ENCODE results near the gene TBC1D1.

The TBC1D1 gene

GRCh38 chr4:38161208-38162113, 270.6 kb downstream of the TBC1D1 start (continued):
- TF ChIP-seq, protein P1, sequence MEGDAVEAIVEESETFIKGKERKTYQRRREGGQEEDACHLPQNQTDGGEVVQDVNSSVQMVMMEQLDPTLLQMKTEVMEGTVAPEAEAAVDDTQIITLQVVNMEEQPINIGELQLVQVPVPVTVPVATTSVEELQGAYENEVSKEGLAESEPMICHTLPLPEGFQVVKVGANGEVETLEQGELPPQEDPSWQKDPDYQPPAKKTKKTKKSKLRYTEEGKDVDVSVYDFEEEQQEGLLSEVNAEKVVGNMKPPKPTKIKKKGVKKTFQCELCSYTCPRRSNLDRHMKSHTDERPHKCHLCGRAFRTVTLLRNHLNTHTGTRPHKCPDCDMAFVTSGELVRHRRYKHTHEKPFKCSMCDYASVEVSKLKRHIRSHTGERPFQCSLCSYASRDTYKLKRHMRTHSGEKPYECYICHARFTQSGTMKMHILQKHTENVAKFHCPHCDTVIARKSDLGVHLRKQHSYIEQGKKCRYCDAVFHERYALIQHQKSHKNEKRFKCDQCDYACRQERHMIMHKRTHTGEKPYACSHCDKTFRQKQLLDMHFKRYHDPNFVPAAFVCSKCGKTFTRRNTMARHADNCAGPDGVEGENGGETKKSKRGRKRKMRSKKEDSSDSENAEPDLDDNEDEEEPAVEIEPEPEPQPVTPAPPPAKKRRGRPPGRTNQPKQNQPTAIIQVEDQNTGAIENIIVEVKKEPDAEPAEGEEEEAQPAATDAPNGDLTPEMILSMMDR (tag by site-specific recombination; IDR thresholded peaks at IDR 0.05) = no peak
- TF ChIP-seq ZNF585B (tag by site-specific recombination; IDR thresholded peaks at IDR 0.05) (no peak), TRIM28 (IDR thresholded peaks at IDR 0.05; ENCODE audit: borderline replicate concordance, low read length) (no peak), OSR2 (tag by site-specific recombination; IDR thresholded peaks at IDR 0.05) (no peak), HOXA7 (CRISPR knock-in tag; IDR thresholded peaks at IDR 0.05; ENCODE audit: borderline replicate concordance) (no peak)

DNA sequence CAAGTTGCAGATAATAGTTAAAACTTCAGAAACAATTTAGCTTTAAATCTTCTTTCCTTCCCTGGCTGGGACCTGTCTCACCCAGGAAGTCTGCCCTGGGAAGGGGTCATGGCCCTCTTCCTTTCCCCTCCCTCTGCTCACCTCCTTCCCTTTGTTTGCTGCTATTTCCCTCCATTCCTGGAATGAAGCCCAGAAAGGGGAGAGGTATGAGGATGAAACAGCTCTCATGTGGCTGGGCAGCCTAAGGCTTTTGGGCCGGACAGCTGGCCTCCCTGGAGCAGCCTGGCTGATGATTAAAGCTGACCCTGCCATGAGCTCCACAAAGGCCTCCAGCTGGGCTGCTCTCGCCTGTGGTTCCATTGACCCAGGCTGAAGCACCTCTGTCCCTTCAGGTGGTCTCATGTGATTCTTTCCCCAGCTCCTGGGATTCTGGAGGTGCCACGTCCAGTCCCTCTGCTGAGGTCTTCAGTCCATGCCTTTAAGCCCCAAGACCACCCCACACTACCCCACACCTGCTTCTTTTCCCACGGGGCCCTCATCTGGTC, 271.4 kb downstream of the TBC1D1 start:
- TF ChIP-seq ZNF341 (tag by site-specific recombination; IDR thresholded peaks at IDR 0.05; ENCODE audit: low read depth) (peak; percentile 23; the same call in 1 of the 2 replicates), ZNF529 (tag by site-specific recombination; IDR thresholded peaks at IDR 0.05; ENCODE audit: insufficient replicate concordance) (no peak)
- Histone ChIP-seq H3K9me3 (ENCODE audit: control insufficient read depth, insufficient read depth, low read depth, low read length) (no peaks in the 10 kb centered on the region), H3K4me3 (ENCODE audit: low read depth, low read length) (no peak overlapping the region), H3K27ac (ENCODE audit: extremely low read depth, low read depth, low read length) (no peak overlapping the region), H3K36me3 (ENCODE audit: control insufficient read depth in 2 of 2, insufficient read depth in 1 of 2, low read length in 2 of 2) (no peaks in the 10 kb centered on the region), H3K4me1 (ENCODE audit: control insufficient read depth, insufficient read depth, low read length) (peaks cover 3% of the 10 kb centered on the region; the same call in 1 of the 2 replicates)
- CTCF ChIA-PET = interaction anchor here (0.7 kb wide), 1 partner anchor 9 kb away, joined by 5 read pairs; no protein-coding TSS in a partner anchor
- POLR2A ChIA-PET = no interaction called here

DNA sequence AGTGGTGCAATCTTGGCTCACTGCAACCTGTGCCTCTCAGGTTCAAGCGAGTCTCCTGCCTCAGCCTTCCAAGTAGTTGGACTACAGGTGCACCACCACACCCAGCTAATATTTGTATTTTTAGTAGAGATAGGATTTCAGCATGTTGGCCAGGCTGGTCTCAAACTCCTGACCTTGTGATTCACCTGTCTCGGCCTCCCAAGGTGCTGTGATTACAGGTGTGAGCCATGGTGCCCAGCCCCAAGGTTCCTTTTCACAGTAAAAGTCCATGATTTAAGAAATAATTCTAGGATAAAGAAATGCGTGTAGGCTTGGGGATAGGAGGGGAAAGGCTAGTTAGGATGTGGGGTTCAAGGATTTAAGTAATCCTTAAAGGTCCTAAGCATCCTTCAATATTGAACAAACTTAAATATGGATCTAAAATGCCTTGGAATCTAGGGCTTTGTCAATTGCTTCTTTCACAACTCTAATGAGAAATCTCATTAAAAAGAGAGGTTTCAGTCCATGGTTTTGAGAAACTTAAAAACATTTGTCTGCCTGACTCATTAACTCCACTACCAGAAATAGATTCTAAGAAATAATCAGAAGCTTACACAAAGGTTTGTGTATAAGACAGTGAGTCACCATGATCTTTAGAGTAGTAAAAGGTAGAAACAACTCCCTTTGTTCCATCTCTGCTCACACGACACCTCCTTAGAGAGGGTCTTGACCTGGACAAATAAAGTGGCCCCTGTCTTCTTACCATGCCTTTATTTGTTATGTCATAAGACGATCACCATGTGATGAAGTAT, 272.5 kb downstream of the TBC1D1 start:
- TF ChIP-seq ZNF548 (tag by site-specific recombination; IDR thresholded peaks at IDR 0.05) = no peak
- TF ChIP-seq ZNF785 (tag by site-specific recombination; IDR thresholded peaks at IDR 0.05) = no peak
- TF ChIP-seq ZNF2 (tag by site-specific recombination; IDR thresholded peaks at IDR 0.05) = no peak
- TF ChIP-seq, protein P2, sequence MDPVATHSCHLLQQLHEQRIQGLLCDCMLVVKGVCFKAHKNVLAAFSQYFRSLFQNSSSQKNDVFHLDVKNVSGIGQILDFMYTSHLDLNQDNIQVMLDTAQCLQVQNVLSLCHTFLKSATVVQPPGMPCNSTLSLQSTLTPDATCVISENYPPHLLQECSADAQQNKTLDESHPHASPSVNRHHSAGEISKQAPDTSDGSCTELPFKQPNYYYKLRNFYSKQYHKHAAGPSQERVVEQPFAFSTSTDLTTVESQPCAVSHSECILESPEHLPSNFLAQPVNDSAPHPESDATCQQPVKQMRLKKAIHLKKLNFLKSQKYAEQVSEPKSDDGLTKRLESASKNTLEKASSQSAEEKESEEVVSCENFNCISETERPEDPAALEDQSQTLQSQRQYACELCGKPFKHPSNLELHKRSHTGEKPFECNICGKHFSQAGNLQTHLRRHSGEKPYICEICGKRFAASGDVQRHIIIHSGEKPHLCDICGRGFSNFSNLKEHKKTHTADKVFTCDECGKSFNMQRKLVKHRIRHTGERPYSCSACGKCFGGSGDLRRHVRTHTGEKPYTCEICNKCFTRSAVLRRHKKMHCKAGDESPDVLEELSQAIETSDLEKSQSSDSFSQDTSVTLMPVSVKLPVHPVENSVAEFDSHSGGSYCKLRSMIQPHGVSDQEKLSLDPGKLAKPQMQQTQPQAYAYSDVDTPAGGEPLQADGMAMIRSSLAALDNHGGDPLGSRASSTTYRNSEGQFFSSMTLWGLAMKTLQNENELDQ (tag by site-specific recombination; IDR thresholded peaks at IDR 0.05; ENCODE audit: low read depth) = no peak
- no peak for TF ChIP-seq ZNF292 (tag by site-specific recombination; IDR thresholded peaks at IDR 0.05; ENCODE audit: borderline replicate concordance, low read depth)
- TF ChIP-seq ZNF701 (tag by site-specific recombination; IDR thresholded peaks at IDR 0.05) = no peak
- TF ChIP-seq, protein P3, sequence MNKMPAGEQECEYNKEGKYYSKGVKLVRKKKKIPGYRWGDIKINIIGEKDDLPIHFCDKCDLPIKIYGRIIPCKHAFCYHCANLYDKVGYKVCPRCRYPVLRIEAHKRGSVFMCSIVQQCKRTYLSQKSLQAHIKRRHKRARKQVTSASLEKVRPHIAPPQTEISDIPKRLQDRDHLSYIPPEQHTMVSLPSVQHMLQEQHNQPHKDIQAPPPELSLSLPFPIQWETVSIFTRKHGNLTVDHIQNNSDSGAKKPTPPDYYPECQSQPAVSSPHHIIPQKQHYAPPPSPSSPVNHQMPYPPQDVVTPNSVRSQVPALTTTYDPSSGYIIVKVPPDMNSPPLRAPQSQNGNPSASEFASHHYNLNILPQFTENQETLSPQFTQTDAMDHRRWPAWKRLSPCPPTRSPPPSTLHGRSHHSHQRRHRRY (tag by site-specific recombination; IDR thresholded peaks at IDR 0.05) = no peak
- TF ChIP-seq ZNF747 (tag by site-specific recombination; IDR thresholded peaks at IDR 0.05) = no peak
- Histone ChIP-seq H3K9me3 (ENCODE audit: control insufficient read depth, insufficient read depth, low read depth, low read length) (no peaks in the 10 kb centered on the region), H3K36me3 (ENCODE audit: control insufficient read depth in 2 of 2, insufficient read depth in 1 of 2, low read length in 2 of 2) (no peaks in the 10 kb centered on the region), H3K4me1 (ENCODE audit: control insufficient read depth, insufficient read depth, low read length) (peaks cover 3% of the 10 kb centered on the region; the same call in 1 of the 2 replicates), H3K27ac (ENCODE audit: extremely low read depth, low read depth, low read length) (no peak overlapping the region), H3K4me3 (ENCODE audit: low read depth, low read length) (no peak overlapping the region)
- ChIA-PET CTCF (interaction anchor here (0.6 kb wide), 1 partner anchor 27 kb away, joined by 3 read pairs; no protein-coding TSS in a partner anchor), POLR2A (no interaction called here)
